HG03571 (cell line): ENCODE data around the gene CTDSPL2.
"Not testable (repeated sequence)": the region's sequence is repeated elsewhere in the genome, so short reads cannot be mapped to it uniquely, and the experiment has no call there.

Experiments
- ATAC-seq: cut with Tn5 transposase; IDR thresholded peaks from one replicate; pipeline ENCODE4 v1.9.1; 2021; ENCODE audit not compliant: unreplicated experiment

Gene CTDSPL2

DNA sequence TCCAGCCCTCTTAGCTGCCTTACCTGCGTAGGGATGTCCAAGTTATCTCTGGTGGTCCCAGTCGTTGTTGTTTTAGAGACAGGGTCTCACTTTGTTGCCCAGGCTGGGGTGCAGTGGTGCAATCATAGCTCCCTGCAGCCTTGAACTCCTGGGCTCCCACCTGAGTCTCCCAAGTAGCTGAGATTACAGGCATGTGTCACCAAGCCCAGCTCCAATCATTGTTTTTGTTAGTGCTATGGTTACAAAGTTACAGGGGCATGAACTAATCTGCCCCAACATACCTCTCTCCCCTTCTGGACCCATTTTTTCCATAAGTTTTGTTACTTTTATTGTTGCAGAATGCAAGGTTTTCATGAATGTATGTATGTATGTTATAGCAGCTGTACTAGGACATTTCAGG is 54.7 kb downstream of the CTDSPL2 start:
- no peak for ATAC-seq

GRCh38 chr15:44485880-44486279 is 58.5 kb downstream of the CTDSPL2 start:
- no peak for ATAC-seq

GRCh38 chr15:44489464-44489863 is 62.0 kb downstream of the CTDSPL2 start:
- no peak for ATAC-seq

- no peak for ATAC-seq
Measured at GRCh38 chr15:44490622-44491021, 63.2 kb downstream of the CTDSPL2 start.

DNA sequence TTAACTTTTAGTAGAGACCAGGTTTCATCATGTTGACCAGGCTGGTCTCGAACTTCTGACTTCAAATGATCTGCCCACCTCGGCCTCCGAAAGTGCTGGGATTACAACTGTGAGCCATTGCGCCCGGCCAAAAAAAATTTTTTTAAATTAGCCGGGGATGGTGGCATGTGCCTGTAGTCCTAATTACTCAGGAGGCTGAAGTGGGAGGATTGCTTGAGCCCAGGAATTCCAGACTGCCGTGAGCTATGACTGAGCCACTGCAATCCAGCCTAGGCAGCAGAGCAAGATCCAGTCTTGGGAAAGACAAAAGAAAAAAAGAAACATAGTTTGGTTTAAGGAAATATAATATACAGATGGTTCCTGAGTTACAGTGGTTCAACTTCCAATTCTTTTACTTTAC is 64.6 kb downstream of the CTDSPL2 start:
- no peak for ATAC-seq

GRCh38 chr15:44492672-44493071 is 65.2 kb downstream of the CTDSPL2 start:
- no peak for ATAC-seq

DNA sequence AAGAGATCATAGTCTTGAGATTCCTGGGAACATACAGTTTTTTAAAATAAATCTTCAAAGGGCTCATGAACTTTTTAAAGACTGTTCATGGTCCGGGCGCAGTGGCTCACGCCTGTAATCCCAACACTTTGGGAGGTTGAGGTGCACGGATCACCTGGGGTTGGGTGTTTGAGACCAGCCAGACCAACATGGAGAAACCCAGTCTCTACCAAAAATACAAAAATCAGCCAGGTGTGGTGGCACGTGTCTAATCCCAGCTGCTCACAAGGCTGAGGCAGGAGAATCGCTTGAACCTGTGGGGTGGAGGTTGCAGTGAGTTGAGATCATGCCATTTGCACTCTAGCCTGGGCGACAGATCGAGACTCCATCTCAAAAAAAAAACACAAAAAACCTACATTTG is 68.1 kb downstream of the CTDSPL2 start:
- ATAC-seq, result no peak

GRCh38 chr15:44500555-44500954 is 73.1 kb downstream of the CTDSPL2 start:
- ATAC-seq, result no peak

DNA sequence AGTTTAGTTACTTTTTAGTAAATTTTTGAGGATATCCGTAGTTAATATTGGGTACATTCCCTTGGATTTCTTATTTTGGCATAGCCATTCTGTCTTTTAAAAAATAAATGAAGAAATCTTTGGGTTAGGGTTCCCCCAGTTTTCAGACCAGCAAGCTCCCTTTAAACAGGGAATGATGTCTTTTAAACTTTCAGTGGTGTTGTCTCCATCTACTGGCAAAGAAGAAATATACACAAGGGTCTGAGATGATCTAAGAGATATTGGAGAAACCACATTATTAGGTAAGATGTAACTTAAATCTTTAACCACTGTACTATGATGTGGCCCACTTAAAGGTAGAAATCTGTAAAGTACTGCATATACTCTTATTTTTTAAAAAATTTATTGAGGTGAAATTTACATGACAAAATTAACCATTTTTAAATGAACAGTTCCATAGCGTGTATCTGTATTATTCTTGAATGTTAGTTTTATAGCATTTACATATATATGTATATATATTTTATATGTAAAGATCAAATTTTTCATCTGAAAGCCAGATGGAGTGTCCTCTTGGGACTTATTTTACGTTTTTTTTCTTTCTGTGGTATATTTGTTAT is 74.4 kb downstream of the CTDSPL2 start:
- ATAC-seq, result no peak

- ATAC-seq, result no peak
Measured at GRCh38 chr15:44516436-44516835, 89.0 kb downstream of the CTDSPL2 start.

- no peak for ATAC-seq
Measured at GRCh38 chr15:44519537-44519936, 92.1 kb downstream of the CTDSPL2 start.

DNA sequence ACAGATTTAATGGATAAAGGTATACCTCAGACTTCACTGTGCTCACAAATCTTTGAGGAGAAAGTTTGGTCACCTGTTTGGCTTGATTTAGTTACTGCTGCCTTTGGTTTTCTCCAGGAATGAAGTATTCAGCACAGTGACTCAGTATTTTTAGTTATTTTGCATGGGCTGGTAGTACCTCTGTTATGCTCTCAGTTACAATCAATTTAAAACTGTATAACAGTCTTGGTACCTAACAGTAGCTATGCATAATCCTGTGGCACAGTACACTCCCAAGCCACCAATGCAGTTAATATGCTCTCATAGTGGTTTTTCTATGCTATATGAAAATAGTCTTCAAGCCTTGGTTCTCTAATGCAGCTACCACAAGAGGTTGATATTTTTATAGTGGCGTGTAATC is 97.6 kb downstream of the CTDSPL2 start:
- no peak for ATAC-seq

GRCh38 chr15:44527241-44527640 is 99.8 kb downstream of the CTDSPL2 start:
- ATAC-seq, result no peak

- no peak for ATAC-seq
Measured at GRCh38 chr15:44529864-44530604, 102.6 kb downstream of the CTDSPL2 start.

DNA sequence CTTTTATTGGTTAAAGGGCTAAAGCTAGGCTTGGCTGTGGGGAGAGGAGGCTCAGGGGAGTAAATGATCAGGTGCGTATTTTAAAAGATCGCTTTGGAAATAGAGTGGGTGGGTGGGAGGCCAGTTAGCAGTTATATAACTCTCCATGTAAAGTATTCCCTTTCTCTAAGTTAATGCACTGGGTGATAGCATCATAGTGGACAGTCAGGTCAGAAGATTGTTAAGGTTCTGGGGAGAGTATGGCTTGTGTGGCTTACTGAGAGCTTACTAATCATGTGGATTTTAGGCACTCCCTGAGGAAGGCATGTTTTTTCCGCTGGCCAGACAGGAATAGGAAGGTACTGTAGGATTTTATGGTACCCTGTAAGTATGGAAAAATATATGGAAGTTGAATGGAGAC is 103.2 kb downstream of the CTDSPL2 start:
- no peak for ATAC-seq

DNA sequence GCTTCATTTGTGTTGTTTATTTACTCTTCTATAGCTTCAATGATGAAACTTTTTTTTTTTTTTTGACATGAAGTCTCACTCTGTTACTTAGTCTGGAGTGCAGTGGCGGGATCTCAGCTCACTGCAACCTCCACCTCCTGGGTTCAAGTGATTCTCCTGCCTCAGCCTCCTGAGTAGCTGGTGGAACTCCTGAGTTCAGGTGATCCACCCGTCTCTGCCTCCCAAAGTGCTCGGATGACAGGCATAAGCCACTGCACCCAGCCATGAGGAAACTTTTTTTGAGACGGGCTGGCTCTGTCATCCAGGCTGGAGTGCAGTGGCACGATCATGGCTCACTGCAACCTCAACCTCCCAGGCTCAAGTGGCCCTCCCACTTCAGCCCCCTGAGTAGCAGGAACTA is 104.8 kb downstream of the CTDSPL2 start:
- not testable (repeated sequence) for ATAC-seq

- no peak for ATAC-seq
Measured at GRCh38 chr15:44532689-44533088, 105.3 kb downstream of the CTDSPL2 start.

DNA sequence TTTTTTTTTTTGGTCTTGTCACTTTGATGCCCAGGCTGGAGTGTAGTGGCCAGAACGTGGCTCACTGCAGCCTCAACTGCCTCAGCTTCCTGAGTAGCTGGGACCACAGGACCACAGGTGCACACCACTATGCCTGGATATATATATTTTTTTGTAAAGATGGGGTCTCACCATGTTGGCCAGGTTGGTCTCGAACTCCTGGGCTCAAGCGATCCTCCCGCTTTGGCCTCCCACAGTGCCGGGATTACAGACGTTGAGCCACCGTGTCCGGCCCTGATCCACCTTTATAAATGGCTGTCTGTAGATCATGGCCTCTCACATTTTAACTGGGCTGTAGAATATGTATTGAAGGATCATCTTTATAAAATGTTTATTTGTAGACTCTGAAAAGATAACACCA is 107.7 kb downstream of the CTDSPL2 start:
- no peak for ATAC-seq

DNA sequence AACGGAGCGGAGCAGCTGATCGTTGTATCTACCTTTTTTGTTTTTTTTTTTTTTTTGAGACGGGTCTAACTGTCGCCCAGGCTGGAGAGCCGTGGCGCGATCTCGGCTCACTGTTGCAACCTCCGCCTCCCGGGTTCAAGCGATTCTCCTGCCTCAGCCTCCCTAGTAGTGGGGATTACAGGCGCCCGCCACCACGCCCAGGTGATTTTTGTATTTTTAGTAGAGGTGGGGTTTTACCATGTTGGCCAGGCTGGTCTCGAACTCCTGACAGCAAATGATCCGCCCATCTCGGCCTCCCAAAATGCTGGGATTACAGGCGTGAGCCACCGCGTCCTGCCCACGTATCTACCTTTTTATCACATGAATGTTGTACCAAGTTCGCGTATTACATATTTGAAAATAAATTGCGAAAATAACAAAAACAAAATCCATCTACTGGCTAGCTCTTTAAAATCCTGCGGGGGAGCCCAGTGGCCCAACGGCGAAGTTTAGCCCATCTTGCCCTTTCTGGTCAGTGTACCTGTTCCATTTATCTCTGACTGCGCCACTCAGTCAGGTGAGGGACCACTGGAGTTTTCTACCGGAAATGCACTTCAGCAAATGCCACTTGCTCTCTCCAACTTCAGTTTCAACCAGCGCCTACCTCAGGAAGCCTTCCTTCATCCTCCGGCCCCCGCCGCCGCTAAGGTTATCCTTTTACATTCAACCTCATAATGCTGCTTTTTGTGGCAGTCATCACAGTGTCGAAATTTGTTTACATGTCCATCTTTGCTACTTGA is 108.3 kb downstream of the CTDSPL2 start:
- no peak for ATAC-seq

- ATAC-seq, result peak; percentile 46
Measured at GRCh38 chr15:44536302-44536961, 109.0 kb downstream of the CTDSPL2 start.

DNA sequence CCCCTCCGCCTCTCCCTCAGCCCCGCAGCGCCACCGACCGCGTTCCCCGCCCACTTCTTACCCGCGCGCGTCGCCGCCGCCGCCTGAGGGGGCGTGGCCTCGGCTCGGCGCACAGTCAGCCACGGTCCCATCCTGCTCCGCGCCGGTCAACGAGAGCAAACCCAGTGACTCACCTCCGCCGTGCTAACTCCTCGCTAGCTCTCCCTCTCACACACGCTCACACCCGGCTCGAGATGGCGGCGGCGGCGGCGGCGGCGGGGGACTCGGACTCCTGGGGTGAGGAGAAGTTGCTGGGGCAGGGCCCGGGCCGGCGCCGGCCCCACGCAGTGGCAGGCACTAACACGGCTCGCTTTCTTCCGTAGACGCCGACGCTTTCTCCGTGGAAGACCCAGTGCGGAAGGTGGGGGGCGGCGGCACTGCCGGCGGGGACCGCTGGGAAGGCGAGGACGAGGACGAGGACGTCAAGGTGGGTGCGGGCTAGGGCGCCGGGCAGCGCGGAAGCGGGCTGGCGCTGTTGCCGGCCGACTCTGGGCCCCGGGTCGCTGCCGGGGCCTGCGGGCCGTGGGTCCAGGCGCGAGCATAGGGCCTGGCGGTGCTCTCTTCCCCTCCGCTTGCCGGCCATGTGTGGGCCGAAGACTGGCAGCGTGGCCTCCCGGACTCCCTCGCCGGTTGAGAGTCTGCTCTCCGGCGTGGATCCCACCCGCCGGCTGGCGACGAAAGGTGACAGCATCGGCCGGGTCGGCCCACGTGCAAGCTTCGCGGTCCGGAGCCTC is 109.7 kb downstream of the CTDSPL2 start, which contains the start of gene EIF3J:
Gene EIF3J, plus strand, starts transcription at position 186 of the 773 bp plus-strand sequence. Its CDS starts 48 bp downstream, at position 234.
- peak; percentile 84 for ATAC-seq
